Measurements from ENCODE around the gene ANO10.

DNA sequence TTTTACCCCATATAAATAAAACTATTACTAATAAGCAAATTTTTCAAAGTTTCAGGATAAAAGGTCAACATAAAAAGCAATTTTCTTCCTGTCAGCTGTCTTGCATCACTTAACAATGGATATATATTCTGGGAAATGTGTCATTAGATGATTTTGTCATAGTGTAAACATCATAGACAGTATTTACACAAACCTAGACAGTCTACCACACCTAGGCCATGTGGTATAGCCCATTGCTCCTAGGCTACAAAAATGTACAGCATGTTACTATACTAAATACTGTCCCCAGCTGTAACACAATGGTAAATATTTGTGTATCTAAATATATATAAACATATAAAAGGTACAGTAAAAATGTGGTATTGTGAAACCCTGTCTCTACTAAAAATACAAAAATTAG lies 156.7 kb downstream of the ANO10 start:
- TF ChIP-seq, protein P1, sequence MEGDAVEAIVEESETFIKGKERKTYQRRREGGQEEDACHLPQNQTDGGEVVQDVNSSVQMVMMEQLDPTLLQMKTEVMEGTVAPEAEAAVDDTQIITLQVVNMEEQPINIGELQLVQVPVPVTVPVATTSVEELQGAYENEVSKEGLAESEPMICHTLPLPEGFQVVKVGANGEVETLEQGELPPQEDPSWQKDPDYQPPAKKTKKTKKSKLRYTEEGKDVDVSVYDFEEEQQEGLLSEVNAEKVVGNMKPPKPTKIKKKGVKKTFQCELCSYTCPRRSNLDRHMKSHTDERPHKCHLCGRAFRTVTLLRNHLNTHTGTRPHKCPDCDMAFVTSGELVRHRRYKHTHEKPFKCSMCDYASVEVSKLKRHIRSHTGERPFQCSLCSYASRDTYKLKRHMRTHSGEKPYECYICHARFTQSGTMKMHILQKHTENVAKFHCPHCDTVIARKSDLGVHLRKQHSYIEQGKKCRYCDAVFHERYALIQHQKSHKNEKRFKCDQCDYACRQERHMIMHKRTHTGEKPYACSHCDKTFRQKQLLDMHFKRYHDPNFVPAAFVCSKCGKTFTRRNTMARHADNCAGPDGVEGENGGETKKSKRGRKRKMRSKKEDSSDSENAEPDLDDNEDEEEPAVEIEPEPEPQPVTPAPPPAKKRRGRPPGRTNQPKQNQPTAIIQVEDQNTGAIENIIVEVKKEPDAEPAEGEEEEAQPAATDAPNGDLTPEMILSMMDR (IDR thresholded peaks at IDR 0.05 in 8 of 11, conservative IDR thresholded peaks at IDR 0.05 in 3 of 11): no peak
- TF ChIP-seq POLR2AphosphoS5 (IDR thresholded peaks at IDR 0.05): no peak

All from spleen (tissue), 7 donors.